CD4-positive, alpha-beta T cell (primary cell): ENCODE data around the gene NVL. TPM values are rescaled to one million over a fixed set of nuclear protein-coding genes. Genes with fewer than 3 reads are reported as not detected.

ENCODE experiments used
- ATAC-seq: fragments of 200-7000 bp; cut with Tn5 transposase; one replicate; pipeline ENCODE4 v1.10.0; 2022; ENCODE audit warnings: mild to moderate bottlenecking; ENCODE audit not compliant: poor library complexity
- CTCF ChIA-PET: fragments of 350-600 bp; sonication (Branson Sonifier 250); formaldehyde crosslinking; loops from one replicate; lab custom pipeline; 2021; ENCODE audit warnings: antibody characterized with exemption, inconsistent platforms; lab: Charles Lee
- POLR2A ChIA-PET: fragments of 350-600 bp; sonication (Branson Sonifier 250); formaldehyde crosslinking; loops from one replicate; lab custom pipeline; 2021; ENCODE audit warnings: antibody characterized with exemption, inconsistent platforms; lab: Charles Lee
- DNase-seq, 14 experiments: peaks; one replicate each; pipeline ENCODE4 v3.0.0-alpha.2; 2013 to 2020; ENCODE audit warnings: mixed read lengths in 2 of 14
- H3K27ac ChIP-seq, 2 donors: one replicate each; pipeline versions ENCODE4 v1.5.1 to v1.7.0; 2013; ENCODE audit warnings: low read length in 2 of 2, low read depth in 1 of 2, mild to moderate bottlenecking in 1 of 2
- H3K27me3 ChIP-seq, 2 experiments: 1 replicate in 1 of 2; 2 replicates in 1 of 2; pipeline versions ENCODE4 v1.6.1 to v1.7.0; 2013; ENCODE audit warnings: low read length in 2 of 2, control low read depth in 1 of 2, mild to moderate bottlenecking in 1 of 2, moderate library complexity in 1 of 2; ENCODE audit not compliant: insufficient read depth in 2 of 2, control insufficient read depth in 1 of 2
- H3K36me3 ChIP-seq: one replicate; pipeline ENCODE4 v1.6.1; 2013; ENCODE audit warnings: low read length, control low read depth; ENCODE audit not compliant: insufficient read depth
- H3K4me1 ChIP-seq: one replicate; pipeline ENCODE4 v1.6.1; 2013; ENCODE audit warnings: low read length, control low read depth; ENCODE audit not compliant: insufficient read depth
- H3K4me3 ChIP-seq: one replicate; pipeline ENCODE4 v1.5.1; 2013; ENCODE audit warnings: mild to moderate bottlenecking, low read length, moderate library complexity
- H3K9me3 ChIP-seq, 2 experiments: 1 replicate in 1 of 2; 2 replicates in 1 of 2; pipeline versions ENCODE4 v1.6.1 to v1.7.0; 2013; ENCODE audit warnings: low read length in 2 of 2, mild to moderate bottlenecking in 2 of 2, control low read depth in 1 of 2, moderate library complexity in 1 of 2; ENCODE audit not compliant: control insufficient read depth in 1 of 2, insufficient read depth in 1 of 2
- H3K27ac Mint-ChIP-seq: one replicate; pipeline ENCODE4 v1.8.0; 2020; ENCODE audit warnings: mixed read lengths
- H3K27me3 Mint-ChIP-seq: one replicate; pipeline ENCODE4 v1.8.0; 2021; ENCODE audit warnings: mixed read lengths
- H3K36me3 Mint-ChIP-seq: one replicate; pipeline ENCODE4 v1.8.0; 2021; ENCODE audit warnings: low read depth, mixed read lengths
- H3K4me1 Mint-ChIP-seq: one replicate; pipeline ENCODE4 v1.8.0; 2021; ENCODE audit warnings: low read depth, mixed read lengths
- H3K4me3 Mint-ChIP-seq: one replicate; pipeline ENCODE4 v1.8.0; 2020; ENCODE audit warnings: mild to moderate bottlenecking, mixed read lengths
- H3K9me3 Mint-ChIP-seq: one replicate; pipeline ENCODE4 v1.8.0; 2020; ENCODE audit warnings: mixed read lengths
- intact Hi-C, 2 experiments: fragments of 100-400 bp; cut with DNase I in 1 of 2; cut with micrococcal nuclease in 1 of 2; formaldehyde crosslinking; loops; one replicate each; pipeline versions ENCODE4 v1.15.1 to v1.9.0; 2023 to 2025; cut with DNase I, micrococcal nuclease
- total RNA-seq, 174 experiments: library from RNA in 2 of 174; stranded (reverse) in 2 of 174; gene quantifications; one replicate each; pipeline ENCODE4 v1.2.3 and lab custom pipeline; 2021 to 2026
- TF ChIP-seq, protein P1 (sequence below): fragments of 200-600 bp; IDR thresholded peaks from one replicate; pipeline ENCODE4 v1.8.0; 2022; ENCODE audit warnings: antibody characterized with exemption, mild to moderate bottlenecking

Gene NVL
- total RNA-seq, 2 experiments from 2014 or later = 14.9 to 18.5 TPM

DNA sequence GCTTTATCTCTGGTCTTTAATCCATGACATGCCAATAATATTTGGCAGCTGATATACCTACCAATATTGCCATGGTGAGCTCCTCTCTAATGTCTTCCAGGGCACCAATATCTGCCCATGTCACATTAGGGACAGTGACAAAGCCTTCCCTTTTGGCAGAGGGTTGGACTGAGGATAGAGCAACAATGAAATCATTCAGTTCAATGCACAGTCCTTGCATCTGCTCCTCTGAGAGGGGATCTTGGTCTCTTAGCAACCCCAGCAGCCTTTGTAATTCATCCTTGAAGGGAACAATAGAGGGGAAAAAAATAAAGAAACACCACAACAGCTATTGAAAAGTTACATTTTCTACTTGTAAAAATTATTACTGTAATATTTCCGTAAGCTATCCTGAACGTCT lies 42.3 kb downstream of the NVL start:
- TF ChIP-seq, protein P1, sequence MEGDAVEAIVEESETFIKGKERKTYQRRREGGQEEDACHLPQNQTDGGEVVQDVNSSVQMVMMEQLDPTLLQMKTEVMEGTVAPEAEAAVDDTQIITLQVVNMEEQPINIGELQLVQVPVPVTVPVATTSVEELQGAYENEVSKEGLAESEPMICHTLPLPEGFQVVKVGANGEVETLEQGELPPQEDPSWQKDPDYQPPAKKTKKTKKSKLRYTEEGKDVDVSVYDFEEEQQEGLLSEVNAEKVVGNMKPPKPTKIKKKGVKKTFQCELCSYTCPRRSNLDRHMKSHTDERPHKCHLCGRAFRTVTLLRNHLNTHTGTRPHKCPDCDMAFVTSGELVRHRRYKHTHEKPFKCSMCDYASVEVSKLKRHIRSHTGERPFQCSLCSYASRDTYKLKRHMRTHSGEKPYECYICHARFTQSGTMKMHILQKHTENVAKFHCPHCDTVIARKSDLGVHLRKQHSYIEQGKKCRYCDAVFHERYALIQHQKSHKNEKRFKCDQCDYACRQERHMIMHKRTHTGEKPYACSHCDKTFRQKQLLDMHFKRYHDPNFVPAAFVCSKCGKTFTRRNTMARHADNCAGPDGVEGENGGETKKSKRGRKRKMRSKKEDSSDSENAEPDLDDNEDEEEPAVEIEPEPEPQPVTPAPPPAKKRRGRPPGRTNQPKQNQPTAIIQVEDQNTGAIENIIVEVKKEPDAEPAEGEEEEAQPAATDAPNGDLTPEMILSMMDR = no peak
- H3K9me3 ChIP-seq = no peaks in the 10 kb centered on the region
- ChIA-PET CTCF (no interaction called here), POLR2A (no interaction called here)
- no peaks in the 10 kb centered on the region for H3K4me1 ChIP-seq
- no peaks in the 10 kb centered on the region for H3K27me3 ChIP-seq
- H3K4me3 ChIP-seq = no peak overlapping the region
- H3K27ac Mint-ChIP-seq = no peak overlapping the region
- H3K4me1 Mint-ChIP-seq = no peaks in the 10 kb centered on the region
- no peak for ATAC-seq
- no peak overlapping the region for H3K4me3 Mint-ChIP-seq
- peaks cover 60% of the 10 kb centered on the region for H3K36me3 ChIP-seq
- DNase-seq = no peak
- H3K9me3 Mint-ChIP-seq = no peaks in the 10 kb centered on the region
- no peak overlapping the region for H3K27ac ChIP-seq
- peaks cover 83% of the 10 kb centered on the region for H3K36me3 Mint-ChIP-seq
- H3K27me3 Mint-ChIP-seq = no peaks in the 10 kb centered on the region
- intact Hi-C loops = no loop called here

DNA sequence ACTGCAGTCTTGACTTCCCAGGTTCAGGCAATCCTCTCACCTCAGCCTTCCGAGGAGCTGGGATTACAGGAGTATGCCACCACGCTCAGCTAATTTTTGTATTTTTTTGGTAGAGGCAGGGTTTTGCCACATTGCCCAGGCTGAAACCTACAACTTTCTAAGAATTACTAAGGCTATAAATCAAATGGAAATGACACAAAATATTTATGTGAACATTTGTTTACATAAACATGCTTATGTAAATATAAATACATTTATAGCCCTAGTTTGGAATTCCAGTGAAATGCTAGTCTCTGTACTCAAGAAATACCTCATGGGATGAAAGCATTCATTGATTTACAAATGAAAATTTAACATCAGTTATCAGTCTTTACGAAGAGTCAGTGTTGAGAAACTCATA lies 47.8 kb downstream of the NVL start:
- peaks cover 79% of the 10 kb centered on the region for H3K36me3 Mint-ChIP-seq
- intact Hi-C loops = no loop called here
- CTCF ChIA-PET = no interaction called here

DNA sequence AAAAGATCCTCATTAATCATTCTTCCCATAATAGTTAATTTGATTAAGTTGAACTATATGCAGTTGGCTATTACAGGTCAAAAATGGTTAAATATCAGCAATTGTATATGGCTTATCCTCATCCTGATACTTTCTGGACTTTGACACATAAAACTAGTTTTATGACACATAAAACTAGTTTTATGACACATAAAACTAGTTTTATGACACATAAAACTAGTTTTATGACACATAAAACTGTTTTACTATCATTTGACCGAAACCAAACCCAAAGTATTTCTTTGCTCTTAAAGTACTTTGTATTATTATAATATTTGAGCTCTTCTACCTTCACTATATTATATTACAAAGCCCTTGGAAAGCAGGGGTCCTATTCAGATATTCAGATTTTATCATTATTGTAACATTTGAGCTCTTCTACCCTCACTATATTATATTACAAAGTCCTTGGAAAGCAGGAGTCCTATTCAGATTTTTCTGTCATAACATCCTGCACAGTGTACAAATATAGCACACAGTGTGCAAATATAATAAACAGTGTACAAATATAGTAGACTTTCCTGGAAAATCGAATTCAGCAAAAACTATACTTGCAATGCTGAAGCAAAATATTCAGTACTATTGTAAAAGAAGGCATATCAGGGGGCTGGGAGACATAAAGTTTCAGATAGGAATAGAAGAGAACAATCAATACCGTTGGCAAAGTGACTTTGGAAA lies 53.0 kb downstream of the NVL start:
- Histone ChIP-seq H3K9me3 (no peaks in the 10 kb centered on the region), H3K36me3 (peaks cover 23% of the 10 kb centered on the region), H3K27ac (no peak overlapping the region), H3K27me3 (no peaks in the 10 kb centered on the region), H3K4me3 (no peak overlapping the region), H3K4me1 (no peaks in the 10 kb centered on the region)
- TF ChIP-seq, protein P1 = no peak
- no peak for ATAC-seq
- Mint-ChIP-seq H3K27ac (no peak overlapping the region), H3K27me3 (no peaks in the 10 kb centered on the region), H3K4me3 (no peak overlapping the region), H3K4me1 (no peaks in the 10 kb centered on the region), H3K9me3 (no peaks in the 10 kb centered on the region), H3K36me3 (peaks cover 55% of the 10 kb centered on the region)
- CTCF ChIA-PET = no interaction called here
- intact Hi-C loops = no loop called here
- DNase-seq = no peak
- POLR2A ChIA-PET = no interaction called here

More for the DNA sequence above, 47.8 kb downstream of the NVL start:
- Histone ChIP-seq H3K27ac (no peak overlapping the region), H3K4me1 (no peaks in the 10 kb centered on the region), H3K36me3 (peaks cover 38% of the 10 kb centered on the region), H3K9me3 (no peaks in the 10 kb centered on the region), H3K27me3 (no peaks in the 10 kb centered on the region), H3K4me3 (no peak overlapping the region)
- H3K27me3 Mint-ChIP-seq = no peaks in the 10 kb centered on the region
- TF ChIP-seq, protein P1 = no peak
- H3K27ac Mint-ChIP-seq = no peak overlapping the region
- H3K4me3 Mint-ChIP-seq = no peak overlapping the region
- POLR2A ChIA-PET = no interaction called here
- DNase-seq (no peak), ATAC-seq (no peak)
- H3K9me3 Mint-ChIP-seq = no peaks in the 10 kb centered on the region
- H3K4me1 Mint-ChIP-seq = no peaks in the 10 kb centered on the region
